GM12892 (cell line): ENCODE measurements around the gene SMAD1.
"Not testable (repeated sequence)": the region's sequence is repeated elsewhere in the genome, so short reads cannot be mapped to it uniquely, and the experiment has no call there.

Experiments used
- DNase-seq: peaks from one replicate; pipeline ENCODE4 v3.0.0; 2011; ENCODE audit not compliant: insufficient read length
- FAIRE-seq: peaks from 2 replicates; lab custom pipeline; 2011; peaks lifted over from hg19 to GRCh38; lab: Jason Lieb, UNC
- POLR2A ChIP-seq: IDR thresholded peaks from 2 replicates; pipeline ENCODE4 v1.6.1; 2011; ENCODE audit warnings: low read depth, low read length, control low read depth
- POLR2AphosphoS5 ChIP-seq: IDR thresholded peaks from 2 replicates; pipeline ENCODE4 v1.6.1; 2011; ENCODE audit warnings: low read depth, low read length, control low read depth
- TAF1 ChIP-seq: IDR thresholded peaks from 2 replicates; pipeline ENCODE4 v1.6.1; 2011; ENCODE audit warnings: low read depth, mild to moderate bottlenecking, control low read depth, low read length, borderline replicate concordance

The SMAD1 gene

GRCh38 chr4:145533001-145533400 lies 51.3 kb downstream of the SMAD1 start:
- TF ChIP-seq TAF1: no peak
- no peak for TF ChIP-seq POLR2A
- no peak for TF ChIP-seq POLR2AphosphoS5
- DNase-seq: no peak
- FAIRE-seq: no peak

DNA sequence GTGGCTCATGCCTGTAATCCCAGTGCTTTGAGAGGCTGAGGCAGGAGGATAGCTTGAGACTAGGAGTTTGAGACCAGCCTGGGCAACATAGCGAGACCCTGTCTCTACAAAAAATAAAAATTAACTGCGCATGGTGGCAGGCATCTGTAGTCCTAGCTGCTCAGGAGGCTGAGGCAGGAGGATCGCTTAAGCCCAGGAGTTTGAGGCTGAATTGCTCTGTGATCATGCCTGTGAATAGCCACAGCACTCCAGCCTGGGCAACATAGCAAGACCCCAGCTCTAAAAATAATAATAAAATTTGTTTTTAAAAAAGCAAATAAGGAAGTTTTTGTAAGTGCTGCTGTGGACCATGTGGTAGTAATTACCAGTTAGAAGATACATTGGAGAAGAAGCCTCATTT lies 51.8 kb downstream of the SMAD1 start:
- DNase-seq, FAIRE-seq: not testable (repeated sequence)

DNA sequence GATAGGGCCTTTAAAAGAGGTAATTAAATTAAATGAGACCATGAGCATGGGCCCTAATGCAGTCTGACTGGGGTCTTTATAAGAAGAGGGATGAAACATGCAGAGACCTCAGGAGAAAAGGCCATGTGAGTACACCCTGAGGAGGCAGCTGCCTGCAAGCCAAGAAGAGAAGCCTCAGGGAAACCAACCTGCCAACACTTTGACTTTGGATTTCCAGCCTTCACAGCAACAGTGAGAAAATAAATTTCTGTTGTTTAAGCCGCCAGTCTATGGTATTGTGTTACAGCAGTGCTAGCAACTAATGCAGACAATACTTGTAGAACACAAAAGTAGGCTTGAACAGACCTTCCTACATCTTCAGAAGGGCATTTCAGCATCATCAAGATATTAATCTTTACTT lies 52.3 kb downstream of the SMAD1 start:
- TF ChIP-seq TAF1 (no peak), POLR2A (no peak)
- FAIRE-seq (no peak), DNase-seq (no peak)

DNA sequence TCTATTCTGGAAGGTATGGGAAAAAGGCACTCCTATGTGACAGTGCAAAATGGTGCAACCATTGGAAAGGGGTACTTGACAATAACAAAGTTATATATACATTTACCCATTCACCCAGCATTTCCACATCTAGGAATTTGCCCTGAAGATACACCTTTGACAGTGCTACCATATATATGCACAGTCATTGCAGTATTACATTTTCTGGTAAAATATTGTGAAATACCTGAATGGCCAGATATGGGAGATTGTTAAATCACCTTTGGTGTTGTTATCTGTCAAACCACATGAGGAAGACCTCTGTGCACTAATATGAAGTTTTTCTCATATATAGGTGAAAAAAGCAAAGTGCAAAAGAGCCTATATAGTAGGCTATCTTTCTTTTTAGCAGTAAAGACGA lies 53.5 kb downstream of the SMAD1 start:
- FAIRE-seq (no peak), DNase-seq (no peak)
- TF ChIP-seq TAF1: no peak
- no peak for TF ChIP-seq POLR2AphosphoS5
- TF ChIP-seq POLR2A: no peak

GRCh38 chr4:145536044-145536443 lies 54.4 kb downstream of the SMAD1 start:
- FAIRE-seq (no peak), DNase-seq (no peak)
- TF ChIP-seq POLR2AphosphoS5 (no peak), TAF1 (no peak), POLR2A (no peak)

DNA sequence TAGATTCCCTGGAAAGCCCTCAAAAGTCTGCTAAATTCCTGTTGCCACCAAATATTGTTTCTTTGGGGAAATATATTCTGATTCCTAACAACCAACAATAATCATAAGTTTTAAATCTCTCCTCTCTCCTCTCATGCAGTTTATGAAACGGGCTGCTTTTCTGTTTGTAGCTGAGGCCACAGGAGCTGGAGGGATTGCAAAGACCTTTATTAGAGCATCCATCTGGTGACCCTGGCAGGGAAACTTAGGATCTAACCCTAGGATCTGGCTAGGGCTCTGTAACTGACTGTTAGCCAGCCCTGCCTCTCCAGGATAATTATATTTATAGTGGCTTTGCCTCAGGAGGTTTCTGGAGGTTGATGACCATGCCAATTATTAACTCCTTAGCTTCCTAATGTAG lies 56.9 kb downstream of the SMAD1 start:
- TF ChIP-seq POLR2A: no peak
- no peak for TF ChIP-seq POLR2AphosphoS5
- no peak for TF ChIP-seq TAF1
- FAIRE-seq: peak; percentile 66
- DNase-seq: no peak

GRCh38 chr4:145539671-145540070 lies 58.0 kb downstream of the SMAD1 start:
- DNase-seq: no peak
- no peak for FAIRE-seq
- no peak for TF ChIP-seq TAF1
- TF ChIP-seq POLR2A: no peak
- no peak for TF ChIP-seq POLR2AphosphoS5

- TF ChIP-seq TAF1: no peak
- TF ChIP-seq POLR2AphosphoS5: no peak
- no peak for TF ChIP-seq POLR2A
- DNase-seq (no peak), FAIRE-seq (no peak)
Observed at GRCh38 chr4:145540235-145540634, 58.6 kb downstream of the SMAD1 start.

DNA sequence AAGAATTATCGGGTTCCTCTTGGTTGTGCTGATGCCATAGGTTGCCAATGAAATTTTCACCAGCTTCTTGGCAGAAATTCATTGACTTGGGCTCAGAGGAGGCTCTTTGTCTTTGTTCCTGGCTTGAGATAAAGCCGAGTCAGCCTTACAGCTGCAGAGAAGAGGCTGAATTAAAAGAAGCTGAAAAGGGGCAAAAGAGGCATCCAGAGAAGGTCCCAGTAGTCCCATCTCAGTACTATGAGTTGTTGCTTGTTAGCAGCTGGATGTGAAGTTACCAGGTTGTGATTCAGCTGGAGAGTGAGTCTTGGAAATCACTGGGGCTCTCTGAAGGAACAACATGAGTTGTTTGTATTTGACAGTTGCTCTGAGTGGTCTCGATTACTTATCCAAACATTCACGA lies 59.7 kb downstream of the SMAD1 start:
- no peak for FAIRE-seq
- TF ChIP-seq TAF1: no peak
- no peak for TF ChIP-seq POLR2A
- DNase-seq: no peak

- no peak for DNase-seq
- TF ChIP-seq POLR2A (no peak), POLR2AphosphoS5 (no peak), TAF1 (no peak)
- peak; percentile 9 for FAIRE-seq
Observed at GRCh38 chr4:145545031-145545430, 63.4 kb downstream of the SMAD1 start.

DNA sequence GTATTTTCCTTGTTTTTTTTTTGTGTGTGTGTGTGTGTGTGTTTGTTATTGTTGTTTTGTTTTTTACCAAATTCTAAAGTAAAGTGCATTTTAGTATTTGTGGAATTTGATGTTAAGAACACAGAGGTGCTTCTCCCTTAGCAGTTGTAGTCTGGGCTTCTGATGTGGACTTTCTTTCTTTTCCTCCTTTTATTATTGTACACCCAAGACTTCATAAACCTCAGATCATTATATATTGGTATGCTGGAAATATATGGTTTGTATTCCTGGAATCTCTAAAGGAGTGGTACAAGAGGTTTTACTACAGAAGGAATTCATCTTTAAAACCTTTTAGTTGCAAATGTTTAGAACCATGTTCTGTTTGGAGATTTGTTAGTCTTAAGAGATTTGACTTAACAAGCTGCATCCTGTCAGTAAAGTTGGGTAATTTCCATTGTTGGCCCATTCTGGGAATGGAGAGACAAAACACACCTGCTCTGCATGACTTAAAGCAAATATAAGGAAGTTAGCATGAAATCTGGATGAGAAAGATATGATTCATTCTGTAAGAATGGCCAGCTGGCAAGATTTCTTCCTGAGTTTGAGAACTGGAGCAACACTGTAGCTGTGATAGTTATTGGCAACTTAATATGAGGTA lies 64.0 kb downstream of the SMAD1 start:
- TF ChIP-seq POLR2AphosphoS5 (no peak), POLR2A (no peak), TAF1 (no peak)
- peak; percentile 67 for FAIRE-seq
- DNase-seq: no peak

DNA sequence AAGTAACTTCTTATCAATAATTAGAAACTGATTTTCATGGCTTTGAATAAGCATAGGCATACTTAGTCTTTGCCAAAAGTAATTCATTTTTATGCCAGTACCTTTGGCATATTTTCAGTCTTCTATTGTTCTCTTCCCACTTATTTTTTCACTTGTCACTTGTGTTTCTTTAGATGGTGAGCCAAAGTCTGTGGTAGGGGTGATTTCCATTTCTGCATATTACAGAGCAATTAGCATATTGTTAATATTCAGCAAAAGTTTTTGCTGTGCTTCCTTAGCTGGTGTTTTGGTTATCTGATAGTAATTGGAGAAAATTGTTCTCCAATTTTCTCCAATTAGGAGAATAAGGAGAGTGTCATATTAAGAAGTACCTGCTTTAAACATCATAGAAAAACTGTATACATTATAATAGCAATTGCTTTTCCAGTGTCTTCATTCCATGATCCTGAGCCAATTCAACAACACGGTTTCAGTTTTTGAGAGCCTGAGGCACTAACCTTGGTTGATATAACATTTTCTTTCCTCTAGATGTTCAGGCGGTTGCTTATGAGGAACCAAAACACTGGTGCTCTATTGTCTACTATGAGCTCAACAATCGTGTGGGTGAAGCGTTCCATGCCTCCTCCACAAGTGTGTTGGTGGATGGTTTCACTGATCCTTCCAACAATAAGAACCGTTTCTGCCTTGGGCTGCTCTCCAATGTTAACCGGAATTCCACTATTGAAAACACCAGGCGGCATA lies 64.7 kb downstream of the SMAD1 start:
- DNase-seq: no peak
- TF ChIP-seq TAF1: no peak
- TF ChIP-seq POLR2AphosphoS5: no peak
- no peak for TF ChIP-seq POLR2A
- FAIRE-seq: peak; percentile 17

GRCh38 chr4:145551660-145552059 lies 70.0 kb downstream of the SMAD1 start:
- DNase-seq: no peak
- TF ChIP-seq TAF1 (no peak), POLR2A (no peak), POLR2AphosphoS5 (no peak)
- no peak for FAIRE-seq

DNA sequence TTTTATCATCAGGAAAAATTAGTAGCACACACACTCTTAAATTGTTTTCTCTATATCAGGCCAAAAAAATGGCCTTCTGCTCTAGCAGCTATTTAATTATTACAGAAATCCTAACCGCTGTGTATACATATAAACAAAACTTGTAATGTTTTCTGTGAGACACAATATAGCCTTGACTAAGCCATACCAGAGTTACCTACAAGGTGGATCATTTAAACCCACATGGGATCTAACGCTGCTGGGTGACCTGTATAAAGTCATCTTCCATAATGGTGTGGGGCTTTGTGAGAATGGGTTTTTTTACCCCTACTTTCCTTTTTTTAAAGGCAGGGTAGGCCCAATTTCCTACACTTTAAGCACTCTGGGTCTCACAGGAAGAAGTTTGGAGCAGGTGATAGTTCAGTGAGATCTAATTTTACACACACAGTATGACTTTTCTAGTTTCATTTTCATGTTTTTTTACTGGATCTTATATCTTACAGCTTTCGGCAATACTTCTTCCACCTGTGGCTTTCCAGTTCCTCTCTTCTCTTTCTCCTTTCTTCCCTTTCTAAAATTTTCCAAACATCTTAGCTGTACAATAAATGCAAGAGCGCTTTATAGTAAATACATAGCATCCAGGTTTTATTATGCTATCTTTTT lies 70.6 kb downstream of the SMAD1 start:
- DNase-seq (no peak), FAIRE-seq (no peak)
- TF ChIP-seq POLR2A: no peak
- TF ChIP-seq TAF1: no peak
- TF ChIP-seq POLR2AphosphoS5: no peak
